ENCODE results near the gene GPD1L.

DNA sequence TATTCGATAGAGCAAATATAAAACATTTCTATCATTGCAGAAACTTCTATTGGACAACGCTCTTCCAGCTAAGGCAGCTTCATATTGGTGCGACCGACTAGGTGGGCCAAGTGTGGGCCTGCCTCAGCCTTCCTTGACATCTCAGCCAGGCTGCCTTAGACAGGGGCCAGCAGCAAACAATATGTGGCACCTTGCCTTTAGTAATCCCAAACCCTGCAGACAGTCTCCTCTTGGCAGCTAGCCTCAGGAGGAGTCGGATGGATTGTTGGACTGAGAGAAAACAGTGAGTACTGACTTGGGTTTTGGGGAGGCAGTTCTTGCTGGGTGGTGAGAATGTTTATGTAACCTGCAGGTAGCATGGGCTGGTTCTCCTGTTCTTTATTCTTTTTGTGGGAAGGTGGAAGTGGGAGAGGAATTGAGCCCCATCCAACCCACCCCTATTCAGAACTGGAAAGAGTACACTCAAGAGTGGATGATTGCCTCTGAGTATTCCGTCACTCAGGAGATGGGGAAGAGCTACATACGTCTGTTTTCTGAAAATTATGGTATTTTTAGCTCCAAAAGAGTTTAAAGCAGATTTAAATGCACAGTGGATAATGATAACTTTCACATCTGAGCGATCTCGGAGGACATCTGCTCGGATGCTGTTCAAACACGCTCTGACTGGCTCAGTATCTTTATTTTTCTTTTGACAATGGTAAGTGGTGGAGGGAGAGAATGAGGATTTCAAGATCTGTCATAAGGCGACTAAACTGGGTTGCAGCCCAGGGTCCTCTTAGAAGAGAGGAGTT, 47.2 kb downstream of the GPD1L start:
- TF ChIP-seq, protein P1, sequence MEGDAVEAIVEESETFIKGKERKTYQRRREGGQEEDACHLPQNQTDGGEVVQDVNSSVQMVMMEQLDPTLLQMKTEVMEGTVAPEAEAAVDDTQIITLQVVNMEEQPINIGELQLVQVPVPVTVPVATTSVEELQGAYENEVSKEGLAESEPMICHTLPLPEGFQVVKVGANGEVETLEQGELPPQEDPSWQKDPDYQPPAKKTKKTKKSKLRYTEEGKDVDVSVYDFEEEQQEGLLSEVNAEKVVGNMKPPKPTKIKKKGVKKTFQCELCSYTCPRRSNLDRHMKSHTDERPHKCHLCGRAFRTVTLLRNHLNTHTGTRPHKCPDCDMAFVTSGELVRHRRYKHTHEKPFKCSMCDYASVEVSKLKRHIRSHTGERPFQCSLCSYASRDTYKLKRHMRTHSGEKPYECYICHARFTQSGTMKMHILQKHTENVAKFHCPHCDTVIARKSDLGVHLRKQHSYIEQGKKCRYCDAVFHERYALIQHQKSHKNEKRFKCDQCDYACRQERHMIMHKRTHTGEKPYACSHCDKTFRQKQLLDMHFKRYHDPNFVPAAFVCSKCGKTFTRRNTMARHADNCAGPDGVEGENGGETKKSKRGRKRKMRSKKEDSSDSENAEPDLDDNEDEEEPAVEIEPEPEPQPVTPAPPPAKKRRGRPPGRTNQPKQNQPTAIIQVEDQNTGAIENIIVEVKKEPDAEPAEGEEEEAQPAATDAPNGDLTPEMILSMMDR (IDR thresholded peaks at IDR 0.05) = no peak
- TF ChIP-seq POLR2A (IDR thresholded peaks at IDR 0.05) = no peak

All from lower leg skin (tissue), 3 donors.